ENCODE measurements around the gene RERE. TPM values are rescaled to one million over a fixed set of nuclear protein-coding genes. Genes with fewer than 3 reads are reported as not detected.
"Not testable (repeated sequence)": the region's sequence is repeated elsewhere in the genome, so short reads cannot be mapped to it uniquely, and the experiment has no call there.

The RERE gene
- polyA plus RNA-seq, 4 donors, result 112 to 163 (median 156) TPM

- not testable (repeated sequence) for DNase-seq (ENCODE audit: low read depth in 4 of 4, low spot score in 3 of 4)
Measured at GRCh38 chr1:8623651-8624192, 193.7 kb downstream of the RERE start.

DNA sequence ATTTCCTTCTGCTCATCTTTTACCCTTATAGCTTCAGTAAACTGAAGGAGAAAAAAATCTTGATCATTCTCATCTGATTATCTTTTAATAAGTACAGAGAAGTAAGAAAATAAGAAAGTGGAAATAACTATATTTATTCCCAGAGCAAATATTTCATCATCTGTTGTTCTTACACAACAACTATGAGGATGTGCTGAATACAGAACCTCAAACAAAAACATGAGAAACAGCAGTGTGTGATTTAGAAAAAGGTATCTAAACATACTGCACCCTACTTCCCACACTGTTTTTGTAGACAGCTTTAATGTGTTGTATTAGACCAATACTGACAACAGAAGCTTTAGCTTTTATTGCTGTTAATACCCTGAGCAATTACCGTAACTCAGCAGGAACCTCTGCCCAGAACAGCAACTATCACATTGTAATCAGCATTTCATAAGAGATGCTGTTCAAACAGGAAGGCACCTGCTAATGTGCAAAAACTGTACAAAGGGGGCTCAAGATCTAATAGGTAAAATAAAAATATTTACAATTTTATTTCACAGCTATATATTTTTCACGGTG is 195.6 kb downstream of the RERE start:
- DNase-seq (ENCODE audit: low read depth in 4 of 4, low spot score in 3 of 4), result not testable (repeated sequence)

DNA sequence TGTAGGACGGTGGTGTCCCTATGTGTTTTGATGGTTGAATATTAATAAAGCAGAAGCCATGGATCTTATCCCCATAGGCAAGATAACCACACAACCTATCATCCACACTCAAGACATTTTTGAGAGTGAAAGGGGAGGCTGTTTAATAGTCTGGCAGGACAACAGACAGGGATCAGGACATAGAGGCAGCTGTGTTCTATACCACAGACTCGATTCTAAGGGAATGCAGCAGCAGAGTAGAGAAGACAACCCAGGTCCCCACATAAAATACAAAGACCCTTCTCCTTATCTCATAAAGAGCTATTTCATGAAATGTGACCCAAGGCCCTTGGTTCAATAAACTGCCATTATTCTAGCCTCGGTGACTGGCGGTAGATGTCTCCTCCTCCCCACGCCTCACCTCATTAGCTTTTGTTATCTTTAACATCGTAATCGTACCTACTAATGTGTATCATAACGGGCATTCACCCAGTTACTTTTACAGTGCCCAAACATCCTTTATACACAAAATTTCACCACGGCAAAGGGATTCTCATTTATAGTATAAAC is 196.3 kb downstream of the RERE start:
- not testable (repeated sequence) for DNase-seq (ENCODE audit: low read depth in 4 of 4, low spot score in 3 of 4)

DNA sequence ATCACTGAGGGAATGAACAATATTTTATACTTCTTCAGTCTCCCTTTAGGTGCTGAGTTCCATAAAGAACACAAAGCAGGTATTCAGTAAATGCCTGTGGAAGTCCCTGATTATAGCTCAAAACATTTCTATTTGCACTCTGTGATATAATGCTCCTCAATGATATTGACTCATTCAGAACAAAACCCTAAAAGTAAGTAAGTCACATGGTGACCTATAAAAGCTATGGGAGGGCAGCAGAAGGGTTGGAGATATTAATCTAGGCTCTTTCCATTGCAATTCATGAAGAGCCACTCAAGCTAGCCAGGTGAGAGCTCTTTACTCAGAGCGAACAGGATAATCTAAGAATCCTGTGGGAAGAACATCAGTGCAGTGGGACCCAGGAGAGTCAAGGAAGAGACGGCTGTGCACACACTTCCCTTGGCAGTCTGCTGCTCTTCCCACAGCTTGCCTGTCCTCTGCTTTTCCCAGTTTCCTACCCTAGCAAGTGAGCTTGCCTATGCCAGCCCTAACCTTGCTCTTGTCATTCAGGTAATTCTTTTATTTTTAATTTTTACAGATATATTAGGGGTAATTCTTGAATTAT is 197.4 kb downstream of the RERE start:
- not testable (repeated sequence) for DNase-seq (ENCODE audit: low read depth in 4 of 4, low spot score in 3 of 4)

- DNase-seq (ENCODE audit: low read depth in 4 of 4, low spot score in 3 of 4), result not testable (repeated sequence)
Measured at GRCh38 chr1:8619419-8619818, 198.0 kb downstream of the RERE start.

DNA sequence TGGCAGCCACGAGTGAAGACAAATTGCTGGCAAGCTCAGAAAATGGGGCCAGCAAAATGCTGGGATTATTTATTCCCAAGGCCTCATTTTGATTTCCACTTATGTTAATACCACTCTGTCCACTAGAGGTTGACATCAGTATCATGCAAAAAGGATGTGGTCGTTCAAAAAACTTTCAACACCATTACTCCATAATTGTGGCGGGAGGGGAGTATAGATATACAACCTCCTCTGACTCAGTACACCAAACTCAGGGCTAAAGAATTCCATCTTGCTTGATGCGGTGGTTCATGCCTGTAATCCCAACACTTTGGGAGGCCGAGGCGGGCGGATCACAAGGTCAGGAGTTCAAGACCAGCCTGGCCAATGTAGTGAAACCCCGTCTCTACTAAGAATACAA is 200.6 kb downstream of the RERE start:
- not testable (repeated sequence) for DNase-seq (ENCODE audit: low read depth in 4 of 4, low spot score in 3 of 4)

DNA sequence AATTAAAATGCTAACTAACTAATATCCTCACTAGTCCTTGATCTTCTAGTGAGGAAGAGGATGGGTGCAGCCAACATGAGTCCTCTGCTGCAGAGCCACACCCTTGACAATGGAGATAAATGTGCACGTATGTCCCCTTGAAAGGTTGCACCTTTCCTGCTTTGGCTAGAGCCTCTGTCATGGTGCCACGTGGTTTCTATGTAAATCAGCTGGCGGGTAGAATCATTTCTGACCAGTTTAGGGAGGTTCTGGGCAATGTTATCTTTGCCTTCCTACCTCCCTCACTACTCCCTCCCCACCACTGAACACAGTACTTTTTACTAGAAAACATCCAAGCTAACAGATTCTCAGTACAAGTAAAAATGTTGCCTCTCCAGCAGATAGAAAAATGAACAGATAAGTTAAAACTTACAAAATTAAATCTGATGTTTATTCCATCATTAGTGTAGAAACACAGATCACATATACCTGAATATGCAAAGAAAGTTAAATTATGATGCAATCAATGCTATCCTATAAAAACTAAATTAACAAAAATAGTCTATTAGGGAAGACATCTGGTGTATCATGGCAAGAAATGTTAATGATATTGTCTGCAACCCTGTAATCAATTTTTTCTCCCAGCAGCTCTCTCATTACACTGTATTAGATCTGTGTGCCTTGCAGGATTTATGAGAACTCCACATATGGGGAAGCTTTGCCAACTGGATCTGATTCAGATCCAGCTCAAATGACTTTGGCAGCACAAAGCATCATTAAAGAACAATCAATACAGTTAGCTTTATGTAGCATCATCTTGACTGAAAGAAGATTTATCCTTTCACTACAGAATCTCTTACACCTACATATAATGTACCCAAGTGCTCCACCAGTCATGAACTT is 205.6 kb downstream of the RERE start:
- DNase-seq (ENCODE audit: low read depth in 4 of 4, low spot score in 3 of 4), result not testable (repeated sequence)

DNA sequence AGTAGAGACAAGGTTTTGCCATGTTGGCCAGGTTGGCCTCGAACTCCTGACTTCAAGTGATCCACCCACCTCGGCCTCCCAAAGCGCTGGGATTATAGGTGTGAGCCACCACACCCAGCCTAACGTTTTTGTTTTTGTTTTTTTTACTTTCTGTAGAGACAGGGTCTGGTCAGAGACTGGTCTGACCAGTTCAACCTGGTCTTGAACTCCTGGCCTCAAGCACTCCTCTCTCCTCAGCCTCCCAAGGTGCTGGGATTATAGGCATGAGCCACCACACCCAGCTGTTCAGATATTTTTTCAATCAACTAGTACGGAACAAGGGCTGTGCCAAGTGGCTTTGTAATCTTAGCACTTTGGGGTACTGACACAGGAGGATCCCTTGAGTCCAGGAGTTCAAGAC is 209.5 kb downstream of the RERE start:
- DNase-seq (ENCODE audit: low read depth in 4 of 4, low spot score in 3 of 4), result no peak

GRCh38 chr1:8604041-8604945 is 213.1 kb downstream of the RERE start:
- DNase-seq (ENCODE audit: low read depth in 4 of 4, low spot score in 3 of 4), result no peak

DNA sequence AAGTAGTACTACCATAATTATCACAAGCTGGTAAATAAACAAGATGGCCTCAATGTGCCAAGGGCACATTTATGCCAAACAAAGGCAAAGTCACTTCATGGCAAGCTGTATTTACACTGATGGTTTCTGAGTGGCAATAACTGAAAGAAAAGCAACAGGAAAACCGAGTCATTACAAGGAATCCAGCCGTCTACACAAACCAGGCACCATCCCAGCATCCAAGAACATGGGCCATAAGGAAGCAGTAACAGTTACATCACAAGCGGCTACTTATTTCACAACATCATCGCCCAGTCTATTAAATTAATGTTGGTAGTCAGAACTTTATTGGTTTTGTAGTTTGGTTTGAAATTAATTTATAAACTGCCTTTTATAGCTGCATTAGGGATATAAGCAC is 214.2 kb downstream of the RERE start:
- DNase-seq (ENCODE audit: low read depth in 4 of 4, low spot score in 3 of 4), result no peak

DNA sequence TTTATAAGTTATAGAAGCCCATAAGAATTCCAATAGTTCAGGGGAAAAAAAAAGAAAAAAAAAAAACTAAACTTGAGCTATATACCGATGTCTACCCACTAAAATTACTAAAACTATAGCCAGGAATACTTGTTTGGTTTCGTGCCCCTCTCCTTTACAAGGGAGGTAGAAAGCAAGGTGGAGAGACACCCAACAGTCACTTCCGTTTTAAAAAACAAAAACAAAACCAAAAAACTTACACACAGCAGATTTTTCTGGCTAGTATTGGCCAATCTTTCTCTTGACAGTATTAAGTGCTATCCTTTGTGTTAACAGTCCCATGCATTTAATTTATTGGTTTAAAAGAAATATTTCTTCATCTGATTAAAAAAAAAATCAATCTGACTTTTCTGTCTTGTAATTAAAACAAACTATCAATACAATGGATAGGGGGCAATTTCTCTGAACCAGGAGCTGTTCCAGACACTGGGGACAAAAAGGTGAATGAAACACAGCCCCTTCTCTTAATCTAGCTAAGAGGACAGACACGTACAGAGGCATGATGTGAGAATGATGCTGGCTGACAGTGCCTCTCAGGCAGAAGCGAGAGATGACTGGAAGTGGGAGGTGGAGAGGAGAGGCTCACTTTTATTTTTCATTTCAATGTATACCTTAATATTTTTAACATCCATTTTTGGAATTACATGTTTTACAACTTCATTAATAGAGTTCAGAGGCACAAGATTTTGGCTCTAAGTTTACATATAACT is 214.8 kb downstream of the RERE start:
- DNase-seq (ENCODE audit: low read depth in 4 of 4, low spot score in 3 of 4), result no peak

DNA sequence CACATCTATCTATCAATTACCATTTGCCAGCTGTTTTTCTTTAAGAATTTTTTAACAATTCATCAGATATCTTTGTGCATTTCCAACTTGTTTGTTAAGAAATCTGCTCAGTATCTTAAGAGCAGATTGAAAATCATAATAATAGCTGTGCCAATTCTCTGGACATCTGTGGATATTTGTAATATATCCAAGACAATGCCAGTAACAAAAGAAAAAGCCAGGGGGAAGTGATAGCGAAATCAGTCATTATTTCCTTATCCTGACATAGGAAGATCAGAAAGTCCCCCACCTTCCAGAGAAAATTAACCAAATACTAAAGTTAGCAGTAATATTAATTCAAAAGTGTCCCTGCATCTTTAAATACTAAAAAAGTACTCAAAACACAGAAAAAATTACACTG is 217.1 kb downstream of the RERE start:
- DNase-seq (ENCODE audit: low read depth in 4 of 4, low spot score in 3 of 4), result no peak

DNA sequence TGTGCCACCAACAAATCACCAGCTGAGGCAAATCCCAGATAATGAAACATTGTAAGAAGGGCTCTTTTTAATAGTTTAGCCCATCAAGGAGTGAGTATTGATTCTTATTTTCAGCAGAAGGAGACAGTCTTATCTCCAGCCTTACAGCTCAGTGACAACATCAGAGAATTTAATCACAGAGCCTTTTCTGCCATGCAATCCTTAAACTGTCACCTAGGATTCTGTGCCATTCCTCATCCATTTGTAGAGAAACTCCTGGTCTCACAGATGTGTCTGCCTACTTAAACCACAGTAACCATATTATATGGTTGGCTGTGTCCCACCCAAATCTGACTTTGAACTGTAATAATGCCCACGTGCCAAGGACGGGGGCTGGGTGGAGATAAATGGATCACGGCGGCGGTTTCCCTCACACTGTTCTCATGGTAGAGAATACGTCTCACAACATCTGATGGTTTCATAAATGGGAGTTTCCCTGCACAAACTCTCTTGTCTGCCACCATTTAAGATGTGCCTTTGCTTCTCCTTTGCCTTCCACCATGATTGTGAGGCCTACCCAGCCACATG is 217.7 kb downstream of the RERE start:
- DNase-seq (ENCODE audit: low read depth in 4 of 4, low spot score in 3 of 4), result no peak

GRCh38 chr1:8598783-8599182 is 218.7 kb downstream of the RERE start:
- no peak for DNase-seq (ENCODE audit: low read depth in 4 of 4, low spot score in 3 of 4)

GRCh38 chr1:8598060-8598724 is 219.2 kb downstream of the RERE start:
- DNase-seq (ENCODE audit: low read depth in 4 of 4, low spot score in 3 of 4), result peak in 2 of 4 donors; percentile 20 to 35

- no peak for DNase-seq (ENCODE audit: low read depth in 4 of 4, low spot score in 3 of 4)
Measured at GRCh38 chr1:8597455-8597854, 220.0 kb downstream of the RERE start.

- no peak for DNase-seq (ENCODE audit: low read depth in 4 of 4, low spot score in 3 of 4)
Measured at GRCh38 chr1:8595941-8596340, 221.5 kb downstream of the RERE start.

- DNase-seq (ENCODE audit: low read depth in 4 of 4, low spot score in 3 of 4), result no peak
Measured at GRCh38 chr1:8595332-8595731, 222.1 kb downstream of the RERE start.

- not testable (repeated sequence) for DNase-seq (ENCODE audit: low read depth in 4 of 4, low spot score in 3 of 4)
Measured at GRCh38 chr1:8593292-8593691, 224.1 kb downstream of the RERE start.

All from left renal pelvis (tissue), 4 donors.